PFSK-1 (cell line): Measurements from ENCODE around the gene HCAR1.
"Not testable (repeated sequence)": the region's sequence is repeated elsewhere in the genome, so short reads cannot be mapped to it uniquely, and the experiment has no call there.

Source experiments
- FOXP2 ChIP-seq: optimal IDR thresholded peaks from 2 replicates; pipeline ENCODE3; 2011; ENCODE audit warnings: borderline replicate concordance, control low read depth, inconsistent platforms; ENCODE audit not compliant: insufficient read depth; ENCODE audit errors: extremely low read length, extremely low read depth
- POLR2AphosphoS5 ChIP-seq: IDR thresholded peaks from 2 replicates; pipeline ENCODE4 v1.6.1; 2012; ENCODE audit warnings: low read depth, mild to moderate bottlenecking, control low read depth, low read length, moderate library complexity
- SIN3A ChIP-seq: IDR thresholded peaks from 2 replicates; pipeline ENCODE4 v1.6.1; 2012; ENCODE audit warnings: mild to moderate bottlenecking, low read length, moderate library complexity, borderline replicate concordance; ENCODE audit not compliant: insufficient read depth
- TAF1 ChIP-seq: IDR thresholded peaks from 2 replicates; pipeline ENCODE4 v1.6.1; 2012; ENCODE audit warnings: low read length, control low read depth, borderline replicate concordance; ENCODE audit not compliant: insufficient read depth
- TF ChIP-seq, protein P1 (sequence below), 2 experiments: IDR thresholded peaks; 2 replicates each; pipeline versions ENCODE4 v1.6.1 to v1.8.0; 2011 to 2012; ENCODE audit warnings: low read depth in 2 of 2, low read length in 2 of 2, control low read depth in 1 of 2, inconsistent platforms in 1 of 2, mild to moderate bottlenecking in 1 of 2, moderate library complexity in 1 of 2; ENCODE audit not compliant: insufficient read depth in 1 of 2

Gene HCAR1

DNA sequence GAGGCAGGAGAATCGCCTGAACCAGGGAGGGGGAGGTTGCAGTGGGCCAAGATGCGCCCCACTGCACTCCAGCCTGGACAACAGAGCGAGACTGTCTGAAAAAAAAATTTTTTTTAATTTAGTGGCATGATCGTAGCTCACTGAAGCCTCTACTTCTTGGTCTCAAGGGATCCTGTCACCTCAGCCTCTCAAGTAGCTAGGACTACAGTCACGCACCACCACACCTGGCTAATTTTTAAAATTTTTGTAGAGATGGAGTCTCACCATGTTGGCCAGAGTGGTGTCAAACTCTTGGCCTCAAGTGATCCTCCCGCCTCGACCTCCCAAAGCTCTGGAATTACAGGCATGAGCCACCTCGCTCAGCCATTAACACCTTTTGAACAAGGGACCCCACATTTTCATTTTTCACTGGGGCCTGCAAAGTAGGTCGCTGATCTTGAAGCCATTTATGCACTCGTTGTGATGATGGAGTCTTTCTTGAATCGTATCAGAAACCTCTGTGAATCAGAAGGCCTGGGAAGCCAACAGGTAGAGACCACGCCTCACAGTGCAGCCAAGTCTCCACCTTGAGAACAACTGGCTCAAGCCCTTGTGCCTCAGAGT lies 5.9 kb downstream of the HCAR1 start:
- TF ChIP-seq POLR2AphosphoS5, result no peak
- TF ChIP-seq TAF1, result no peak
- TF ChIP-seq, protein P1, sequence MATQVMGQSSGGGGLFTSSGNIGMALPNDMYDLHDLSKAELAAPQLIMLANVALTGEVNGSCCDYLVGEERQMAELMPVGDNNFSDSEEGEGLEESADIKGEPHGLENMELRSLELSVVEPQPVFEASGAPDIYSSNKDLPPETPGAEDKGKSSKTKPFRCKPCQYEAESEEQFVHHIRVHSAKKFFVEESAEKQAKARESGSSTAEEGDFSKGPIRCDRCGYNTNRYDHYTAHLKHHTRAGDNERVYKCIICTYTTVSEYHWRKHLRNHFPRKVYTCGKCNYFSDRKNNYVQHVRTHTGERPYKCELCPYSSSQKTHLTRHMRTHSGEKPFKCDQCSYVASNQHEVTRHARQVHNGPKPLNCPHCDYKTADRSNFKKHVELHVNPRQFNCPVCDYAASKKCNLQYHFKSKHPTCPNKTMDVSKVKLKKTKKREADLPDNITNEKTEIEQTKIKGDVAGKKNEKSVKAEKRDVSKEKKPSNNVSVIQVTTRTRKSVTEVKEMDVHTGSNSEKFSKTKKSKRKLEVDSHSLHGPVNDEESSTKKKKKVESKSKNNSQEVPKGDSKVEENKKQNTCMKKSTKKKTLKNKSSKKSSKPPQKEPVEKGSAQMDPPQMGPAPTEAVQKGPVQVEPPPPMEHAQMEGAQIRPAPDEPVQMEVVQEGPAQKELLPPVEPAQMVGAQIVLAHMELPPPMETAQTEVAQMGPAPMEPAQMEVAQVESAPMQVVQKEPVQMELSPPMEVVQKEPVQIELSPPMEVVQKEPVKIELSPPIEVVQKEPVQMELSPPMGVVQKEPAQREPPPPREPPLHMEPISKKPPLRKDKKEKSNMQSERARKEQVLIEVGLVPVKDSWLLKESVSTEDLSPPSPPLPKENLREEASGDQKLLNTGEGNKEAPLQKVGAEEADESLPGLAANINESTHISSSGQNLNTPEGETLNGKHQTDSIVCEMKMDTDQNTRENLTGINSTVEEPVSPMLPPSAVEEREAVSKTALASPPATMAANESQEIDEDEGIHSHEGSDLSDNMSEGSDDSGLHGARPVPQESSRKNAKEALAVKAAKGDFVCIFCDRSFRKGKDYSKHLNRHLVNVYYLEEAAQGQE (IDR thresholded peaks at IDR 0.05; ENCODE audit: insufficient read depth in 1 of 2, low read depth in 2 of 2, low read length in 2 of 2), result no peak
- TF ChIP-seq FOXP2, result no peak
- TF ChIP-seq SIN3A, result no peak

DNA sequence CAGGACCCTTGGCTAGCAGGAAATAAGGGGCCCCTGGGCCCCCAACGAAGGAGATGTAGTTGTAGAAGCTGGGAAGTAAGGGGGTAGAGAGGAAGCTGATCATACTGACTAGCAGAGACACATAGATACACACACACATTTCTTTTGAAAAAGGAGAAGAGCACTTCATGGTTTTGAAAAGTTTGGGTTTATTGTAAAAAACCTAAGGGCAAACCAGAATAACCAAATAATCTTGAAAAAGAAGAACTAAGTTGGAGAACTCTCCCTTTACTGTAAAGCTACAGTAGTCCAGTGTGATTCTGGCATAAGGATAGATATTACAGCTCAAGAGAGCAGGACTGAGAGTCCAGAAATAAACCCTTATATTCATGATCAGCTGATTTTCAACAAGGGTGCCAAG lies 8.3 kb downstream of the HCAR1 start:
- TF ChIP-seq, protein P1 (IDR thresholded peaks at IDR 0.05; ENCODE audit: insufficient read depth in 1 of 2, low read depth in 2 of 2, low read length in 2 of 2), result no peak
- TF ChIP-seq FOXP2 (no peak), POLR2AphosphoS5 (no peak), SIN3A (no peak), TAF1 (no peak)

DNA sequence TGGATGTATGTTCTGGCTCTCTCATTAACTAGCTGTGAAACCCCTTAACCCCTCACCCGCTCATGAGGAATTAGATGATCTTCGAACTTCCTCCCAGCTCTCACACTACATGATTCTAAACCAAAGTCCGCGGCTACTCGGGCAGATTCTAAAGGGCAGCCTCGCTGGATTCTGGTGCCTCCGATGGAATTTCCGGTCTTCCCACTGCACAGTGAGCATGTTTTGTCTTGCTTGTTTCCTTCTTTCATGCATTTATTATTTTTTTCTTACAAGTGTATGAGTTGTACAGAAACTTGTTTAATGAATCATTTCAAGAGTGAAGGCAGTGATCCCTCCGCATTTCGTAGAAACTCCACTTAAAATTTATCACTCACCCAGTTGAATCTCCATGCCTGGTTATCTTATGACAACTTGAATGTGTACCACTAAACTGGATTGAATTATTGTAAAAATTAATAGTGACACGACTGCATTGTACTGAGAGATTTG lies 9.5 kb downstream of the HCAR1 start:
- TF ChIP-seq POLR2AphosphoS5, result no peak
- TF ChIP-seq FOXP2, result no peak
- TF ChIP-seq, protein P1 (IDR thresholded peaks at IDR 0.05; ENCODE audit: insufficient read depth in 1 of 2, low read depth in 2 of 2, low read length in 2 of 2), result no peak
- no peak for TF ChIP-seq SIN3A
- no peak for TF ChIP-seq TAF1

DNA sequence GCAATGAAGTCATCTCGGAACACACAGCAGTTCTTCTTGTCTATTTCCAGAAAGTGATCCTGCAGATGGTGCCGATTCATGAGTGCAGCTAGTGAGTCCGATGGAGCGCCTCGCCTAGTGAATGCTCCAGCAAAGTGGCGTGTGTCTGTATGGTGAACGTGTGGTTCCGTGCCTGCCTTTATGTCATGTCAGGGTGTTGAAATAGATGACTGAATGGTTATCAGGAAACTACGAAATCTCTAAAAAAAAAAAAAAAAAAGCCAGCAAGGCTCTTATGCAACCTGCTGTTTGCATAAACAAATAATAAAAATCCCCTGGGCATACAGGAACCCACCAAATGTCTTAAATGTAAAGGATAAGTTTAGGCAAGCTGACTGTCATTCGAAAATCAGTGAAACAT lies 14.0 kb downstream of the HCAR1 start, which contains the start of gene HCAR3:
Gene HCAR3, minus strand, starts transcription at position 154 of the 400 bp plus-strand sequence. Its CDS starts 74 bp downstream, at position 80.
- not testable (repeated sequence) for TF ChIP-seq SIN3A, POLR2AphosphoS5
- TF ChIP-seq, protein P1 (IDR thresholded peaks at IDR 0.05; ENCODE audit: insufficient read depth in 1 of 2, low read depth in 2 of 2, low read length in 2 of 2), result not testable (repeated sequence)
